SK-MEL-5 (cell line): ENCODE data around the gene LYRM1. TPM values are rescaled to one million over a fixed set of nuclear protein-coding genes. Genes with fewer than 3 reads are reported as not detected.
A peak's percentile ranks its signal among the peaks of the same experiment; 100 is the strongest.

Experiments used
- DNase-seq: peaks from one replicate; pipeline ENCODE4 v3.0.0-alpha.2; 2016; ENCODE audit warnings: low read depth, low spot score
- in situ Hi-C: cut with HindIII; loops from 2 replicates; pipeline ENCODE4 v1.10.0; 2016; ENCODE audit warnings: low sequenced_read_pairs, high pct_unique_total_duplicates, low pct_unique_long_range_greater_than_20kb
- total RNA-seq: library from RNA; depleted of rRNA; stranded (reverse); fragments of >200 nt; shearing (Covaris generic); gene quantifications from 2 replicates; pipeline ENCODE4 v1.2.3, GENCODE V29; 2014

Gene LYRM1
- total RNA-seq, 1 experiment from 2014 or later, result 29.0 TPM

- no peak for DNase-seq
- in situ Hi-C loops, result no loop called here
These were observed 31.7 kb upstream of the LYRM1 start for GRCh38 chr16:20868890-20869289.

GRCh38 chr16:20870122-20870820 lies 30.3 kb upstream of the LYRM1 start:
- in situ Hi-C loops, result no loop called here
- no peak for DNase-seq

GRCh38 chr16:20871258-20871657 lies 29.3 kb upstream of the LYRM1 start:
- no peak for DNase-seq
- in situ Hi-C loops, result no loop called here

- DNase-seq, result no peak
- in situ Hi-C loops, result no loop called here
These were observed 28.4 kb upstream of the LYRM1 start for GRCh38 chr16:20871941-20872815.

GRCh38 chr16:20873331-20873730 lies 27.2 kb upstream of the LYRM1 start:
- in situ Hi-C loops, result no loop called here

GRCh38 chr16:20874088-20874581 lies 26.4 kb upstream of the LYRM1 start:
- in situ Hi-C loops, result no loop called here
- DNase-seq, result no peak

More at GRCh38 chr16:20873331-20873730, 27.2 kb upstream of the LYRM1 start:
- no peak for DNase-seq

- in situ Hi-C loops, result no loop called here
These were observed 25.3 kb upstream of the LYRM1 start for GRCh38 chr16:20875355-20875650.

GRCh38 chr16:20878682-20879147 lies 21.9 kb upstream of the LYRM1 start:
- in situ Hi-C loops, result no loop called here

More at GRCh38 chr16:20875355-20875650, 25.3 kb upstream of the LYRM1 start:
- DNase-seq, result peak; percentile 6

GRCh38 chr16:20879175-20880040 lies 21.2 kb upstream of the LYRM1 start:
- DNase-seq, result no peak

More at GRCh38 chr16:20878682-20879147, 21.9 kb upstream of the LYRM1 start:
- no peak for DNase-seq

GRCh38 chr16:20880867-20881502 lies 19.6 kb upstream of the LYRM1 start:
- DNase-seq, result no peak
- in situ Hi-C loops, result no loop called here

More at GRCh38 chr16:20879175-20880040, 21.2 kb upstream of the LYRM1 start:
- in situ Hi-C loops, result no loop called here

GRCh38 chr16:20881503-20881878 lies 19.1 kb upstream of the LYRM1 start:
- in situ Hi-C loops, result no loop called here
- DNase-seq, result no peak

GRCh38 chr16:20883554-20884239 lies 16.9 kb upstream of the LYRM1 start:
- in situ Hi-C loops, result no loop called here
- DNase-seq, result no peak

- in situ Hi-C loops, result no loop called here
- DNase-seq, result no peak
These were observed 16.4 kb upstream of the LYRM1 start for GRCh38 chr16:20884240-20884556.

GRCh38 chr16:20886320-20886719 lies 14.3 kb upstream of the LYRM1 start:
- DNase-seq, result no peak
- in situ Hi-C loops, result no loop called here

GRCh38 chr16:20887207-20887606 lies 13.4 kb upstream of the LYRM1 start:
- DNase-seq, result no peak
- in situ Hi-C loops, result no loop called here

- no peak for DNase-seq
- in situ Hi-C loops, result no loop called here
These were observed 10.8 kb upstream of the LYRM1 start for GRCh38 chr16:20889625-20890275.

GRCh38 chr16:20894388-20894787 lies 6.2 kb upstream of the LYRM1 start:
- in situ Hi-C loops, result no loop called here
- DNase-seq, result no peak
